Activated T-cell treated with anti-CD3 and anti-CD28 coated beads for 24 hours (primary cell): ENCODE data around the gene SLC25A14.
"Not testable (repeated sequence)": the region's sequence is repeated elsewhere in the genome, so short reads cannot be mapped to it uniquely, and the experiment has no call there.

ENCODE experiments used
- DNase-seq: peaks from one replicate; pipeline ENCODE4 v3.0.0-alpha.2; 2020; ENCODE audit warnings: low read depth

Gene SLC25A14, protein sequence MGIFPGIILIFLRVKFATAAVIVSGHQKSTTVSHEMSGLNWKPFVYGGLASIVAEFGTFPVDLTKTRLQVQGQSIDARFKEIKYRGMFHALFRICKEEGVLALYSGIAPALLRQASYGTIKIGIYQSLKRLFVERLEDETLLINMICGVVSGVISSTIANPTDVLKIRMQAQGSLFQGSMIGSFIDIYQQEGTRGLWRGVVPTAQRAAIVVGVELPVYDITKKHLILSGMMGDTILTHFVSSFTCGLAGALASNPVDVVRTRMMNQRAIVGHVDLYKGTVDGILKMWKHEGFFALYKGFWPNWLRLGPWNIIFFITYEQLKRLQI

DNA sequence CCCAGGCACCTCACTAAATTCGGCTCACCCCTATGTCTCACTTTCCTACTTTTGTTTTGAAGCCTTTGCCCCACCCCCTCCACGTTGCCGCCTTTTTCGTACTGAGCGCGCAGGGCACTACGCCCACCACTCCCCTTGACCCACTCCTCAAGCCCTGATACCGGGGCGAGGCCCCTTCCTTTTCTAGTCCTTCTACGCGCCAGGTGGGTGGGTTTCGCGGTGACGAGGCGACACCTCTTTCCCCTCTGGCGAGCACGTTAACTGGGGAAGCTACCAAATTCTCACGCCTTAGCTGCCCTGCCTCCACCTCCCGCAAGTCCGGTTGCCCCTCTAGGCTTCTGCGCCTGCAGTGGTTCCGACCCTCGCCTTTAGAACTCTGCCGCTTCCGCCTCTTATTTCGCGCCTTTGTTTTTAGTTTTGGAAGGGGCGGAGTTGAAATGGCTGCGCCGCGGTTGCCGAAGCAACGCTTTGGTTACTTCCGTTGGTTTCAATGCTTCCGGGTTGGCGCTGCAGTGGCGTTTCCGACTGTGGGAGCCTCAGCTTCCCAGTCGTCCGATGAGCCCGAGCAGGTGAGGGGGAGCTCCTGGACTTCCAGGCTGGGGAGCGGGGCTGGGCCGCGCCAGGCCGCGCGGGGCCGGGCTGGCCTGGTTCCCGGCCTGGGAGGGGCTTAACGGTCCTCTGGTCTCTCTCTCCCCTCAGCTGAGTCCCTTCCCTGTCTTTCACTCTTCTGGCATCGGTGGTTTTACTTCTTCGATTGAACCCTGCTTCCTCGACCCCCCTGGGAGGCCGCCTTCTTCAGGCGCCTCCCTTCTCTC, at the start of gene SLC25A14:
SLC25A14 (plus strand) TSS at position 512 of the 815 bp plus-strand sequence. CDS start 360 bp downstream, outside the sequence.
- peak; percentile 50 for DNase-seq

DNA sequence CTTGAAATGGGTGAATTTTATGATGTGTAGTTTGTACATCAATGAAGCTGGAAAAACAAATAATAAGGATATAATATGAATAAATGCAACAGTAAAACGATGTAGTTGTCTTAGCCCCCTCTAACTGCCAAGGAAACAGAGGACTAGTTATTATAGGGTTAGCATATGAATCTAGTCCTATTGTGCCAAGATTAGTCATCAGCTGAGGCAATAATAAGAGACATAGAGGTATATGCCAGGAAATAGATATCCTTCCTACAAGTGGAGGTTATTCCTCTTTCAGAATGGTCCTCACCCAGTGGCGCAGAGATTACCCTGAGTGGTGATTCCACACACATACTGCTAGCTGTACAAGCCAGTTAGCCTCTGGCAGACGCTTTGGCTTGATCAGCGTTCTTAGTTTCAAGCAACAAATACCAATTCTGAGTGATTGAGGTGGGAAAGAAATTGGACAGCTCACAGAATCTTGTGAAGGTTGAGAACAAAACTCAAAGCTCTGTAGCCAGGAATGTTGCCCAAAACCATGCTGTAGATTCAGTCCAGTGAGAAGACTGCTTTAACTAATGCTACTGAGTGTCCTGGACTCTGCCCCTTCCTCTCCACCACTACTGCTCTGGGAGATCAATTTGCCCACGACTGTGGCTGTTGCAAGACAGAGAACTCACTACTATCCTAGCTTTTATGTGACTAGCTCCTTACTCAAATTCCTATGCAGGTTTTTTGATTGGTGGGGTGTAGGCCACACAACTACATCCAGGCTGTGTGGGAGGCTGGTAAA, 44.0 kb upstream of the SLC25A14 start:
- no peak for DNase-seq

DNA sequence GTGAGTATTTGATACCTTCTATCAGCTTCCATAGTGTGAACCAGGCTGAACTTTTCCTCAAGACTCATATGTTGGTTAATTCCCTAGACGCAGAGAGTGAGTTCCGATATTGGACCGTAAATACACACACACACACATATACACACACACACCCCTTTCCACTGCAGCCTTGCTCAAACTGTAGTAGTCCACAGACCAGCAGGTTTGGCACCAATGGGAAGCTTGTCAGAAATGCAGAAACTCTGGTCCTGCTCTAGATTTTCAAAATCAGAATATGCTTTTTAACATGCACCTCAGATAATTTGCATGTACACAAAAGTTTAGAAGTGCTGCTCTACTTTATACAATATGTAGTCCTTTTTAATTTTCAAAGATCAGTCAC, 43.4 kb upstream of the SLC25A14 start:
- DNase-seq: no peak

DNA sequence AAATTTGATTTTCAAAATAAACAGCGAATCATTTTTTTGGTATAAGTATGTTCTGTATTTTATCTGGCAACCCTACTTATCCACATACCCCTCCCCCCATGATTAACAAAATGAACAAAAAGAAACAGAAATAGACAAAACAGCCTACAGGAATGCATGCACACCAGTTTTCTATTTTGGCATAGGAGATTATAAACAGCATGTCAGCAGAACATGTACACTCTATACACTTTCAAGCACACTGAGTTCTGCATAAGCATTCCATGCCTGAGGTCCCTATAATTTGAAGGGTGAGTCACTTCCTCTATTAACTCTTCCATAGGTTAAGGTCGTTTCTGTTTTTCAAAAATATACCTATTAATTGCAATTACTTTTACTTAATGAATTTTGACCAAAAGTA, 43.0 kb upstream of the SLC25A14 start:
- no peak for DNase-seq

DNA sequence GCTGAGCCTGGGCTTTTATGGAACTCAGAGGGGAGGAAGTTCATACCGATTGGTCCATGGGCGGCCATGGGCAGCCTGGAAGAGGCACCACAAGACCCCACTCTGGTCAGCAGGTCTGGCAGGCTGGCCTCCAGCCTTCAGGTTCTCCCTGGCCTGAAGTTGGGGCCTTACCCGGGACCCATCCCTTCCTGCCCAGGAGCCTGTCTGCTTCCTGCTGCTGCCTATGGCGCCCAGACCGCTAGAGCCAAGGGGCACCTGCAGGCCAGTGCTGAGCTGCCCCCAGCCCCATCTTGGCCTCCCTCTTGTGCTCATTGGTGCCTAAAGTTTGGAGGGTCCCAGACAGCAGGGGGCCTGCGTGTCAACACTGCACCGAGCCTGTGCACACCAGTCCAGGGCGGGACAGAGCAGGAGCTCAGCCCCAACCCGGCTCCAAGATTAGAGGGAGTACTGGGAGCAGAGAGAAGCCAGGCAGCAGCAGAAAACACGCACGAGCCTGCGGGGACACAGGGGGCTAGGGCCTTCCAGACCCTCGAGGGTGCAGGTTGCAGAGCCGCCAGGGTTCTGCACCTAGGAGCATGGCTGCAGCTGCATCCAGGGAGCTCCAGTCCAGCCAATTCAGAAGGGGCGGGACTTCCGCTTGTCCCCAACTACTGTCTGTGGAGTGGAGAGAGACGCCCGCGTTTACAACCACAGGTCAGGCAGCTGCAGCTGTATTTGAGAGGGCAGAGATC, 40.3 kb upstream of the SLC25A14 start:
- DNase-seq: no peak

DNA sequence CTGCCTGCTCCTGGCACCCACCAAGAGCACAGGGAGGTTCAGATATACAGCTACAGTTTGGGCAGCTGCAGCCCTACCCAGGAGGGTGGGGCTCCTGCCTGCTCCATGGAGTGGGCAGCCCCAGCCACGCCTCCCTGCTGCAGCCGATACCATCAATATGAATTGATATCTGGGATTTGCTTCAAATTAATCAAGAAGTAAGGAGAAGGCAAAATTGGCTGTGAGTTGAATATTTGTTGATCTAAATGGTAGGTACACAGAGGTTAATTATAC, 39.8 kb upstream of the SLC25A14 start:
- DNase-seq: no peak

DNA sequence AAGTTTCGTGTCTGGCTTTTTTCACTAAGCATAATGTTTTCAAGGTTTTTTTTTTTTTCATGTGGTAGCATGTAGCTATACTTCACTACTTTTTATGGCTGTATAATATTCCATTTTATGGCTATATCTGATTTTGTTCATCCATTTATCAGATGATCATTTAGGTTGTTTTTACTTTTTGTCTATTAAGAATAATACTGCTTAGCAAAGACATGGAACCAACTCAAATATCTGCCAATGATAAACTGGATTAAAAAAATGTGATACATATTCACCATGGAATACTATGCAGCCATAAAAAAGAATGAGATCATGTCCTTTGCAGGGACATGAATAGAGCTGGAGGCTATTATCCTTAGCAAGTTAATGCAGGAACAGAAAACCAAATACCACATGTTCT, 38.3 kb upstream of the SLC25A14 start:
- DNase-seq: no peak

DNA sequence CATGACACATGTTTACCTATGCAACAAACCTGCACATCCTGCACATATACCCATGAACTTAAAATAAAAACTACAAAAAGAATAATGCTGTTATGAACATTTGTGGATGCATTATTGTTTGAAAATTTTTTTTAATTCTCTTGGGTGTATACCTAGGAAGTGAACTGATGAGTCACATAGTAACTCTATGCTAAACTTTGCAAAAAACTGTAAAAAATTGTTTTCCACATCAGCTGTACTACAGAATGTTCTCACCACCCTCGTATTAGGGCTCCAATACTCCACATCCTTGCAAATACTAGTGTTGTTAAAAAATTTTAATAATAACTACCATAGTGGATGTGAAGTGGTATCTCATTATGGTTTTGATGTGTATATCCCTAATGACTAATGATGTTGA, 37.7 kb upstream of the SLC25A14 start:
- DNase-seq: no peak

DNA sequence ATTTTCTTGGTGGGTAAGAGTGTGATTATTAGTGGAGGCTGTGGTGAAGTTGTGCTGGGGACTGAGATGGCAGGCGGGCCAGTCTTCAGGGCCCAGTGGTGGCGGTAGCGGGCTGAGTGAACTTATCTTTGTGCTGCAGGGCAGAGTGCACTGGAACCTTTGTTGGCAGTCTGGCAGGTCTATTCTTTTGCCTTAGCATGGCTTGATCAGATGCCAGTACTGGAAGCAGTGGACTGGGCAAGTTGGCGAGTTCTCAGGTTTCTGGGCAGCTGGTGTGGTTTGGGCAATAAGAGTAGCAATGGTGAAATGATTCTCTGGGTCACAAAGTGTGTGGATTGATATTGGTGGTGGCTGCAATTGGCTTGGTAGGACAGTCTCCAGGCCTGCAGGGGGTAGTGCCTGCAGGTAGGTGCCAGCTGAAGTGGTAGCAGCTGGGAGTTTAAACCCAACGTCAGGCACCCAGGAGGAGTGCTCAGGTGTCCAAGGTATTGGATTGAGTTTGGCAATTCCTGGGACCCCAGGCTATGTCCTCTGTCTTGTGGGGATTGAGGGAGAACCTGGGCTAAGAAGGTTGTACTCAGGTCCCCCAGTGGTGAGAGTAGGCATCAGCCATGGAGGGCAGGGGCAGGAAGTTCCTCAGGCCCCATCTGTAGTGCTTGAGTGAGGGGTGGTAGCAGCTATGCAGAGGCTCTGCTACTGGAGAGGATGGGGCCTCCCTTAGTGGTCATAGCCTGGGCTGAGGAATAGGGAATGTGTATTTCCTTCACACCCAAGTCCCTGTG, 34.9 kb upstream of the SLC25A14 start:
- DNase-seq: no peak

DNA sequence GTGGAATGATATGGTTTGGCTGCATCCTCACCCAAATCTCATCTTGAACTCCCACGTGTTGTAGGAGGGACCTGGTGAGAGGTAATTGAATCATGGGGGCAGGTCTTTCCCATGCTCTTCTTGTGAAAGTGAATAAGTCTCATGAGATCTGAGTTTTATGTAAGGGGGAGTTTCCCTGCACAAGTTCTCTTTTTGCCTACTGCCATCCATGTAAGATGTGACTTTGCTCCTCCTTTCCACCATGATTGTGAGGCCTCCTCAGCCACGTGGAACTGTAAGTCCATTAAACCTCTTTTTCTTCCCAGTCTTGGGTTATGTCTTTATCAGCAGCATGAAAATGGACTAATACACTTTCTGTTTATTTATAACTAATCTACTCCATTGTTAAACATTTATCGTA, 19.8 kb upstream of the SLC25A14 start:
- not testable (repeated sequence) for DNase-seq

DNA sequence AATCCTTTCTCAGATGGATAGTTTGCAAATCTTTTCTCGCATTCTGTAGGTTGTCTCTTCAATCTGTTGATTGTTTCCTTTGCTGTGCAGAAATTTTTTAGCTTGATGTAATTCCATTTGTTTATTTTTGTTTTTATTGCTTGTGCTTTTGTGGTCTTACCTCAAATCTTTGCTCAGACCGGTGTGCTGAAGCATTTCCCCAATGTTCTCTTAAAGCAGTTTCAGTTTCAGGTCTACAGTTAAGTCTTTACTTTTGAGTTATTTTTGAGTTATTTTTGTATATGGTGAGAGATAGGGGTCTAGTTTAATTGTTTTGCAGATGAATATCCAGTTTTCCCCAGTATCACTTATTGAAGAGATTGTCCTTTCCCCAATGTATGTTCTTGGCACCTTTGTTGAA, 18.2 kb upstream of the SLC25A14 start:
- no peak for DNase-seq

DNA sequence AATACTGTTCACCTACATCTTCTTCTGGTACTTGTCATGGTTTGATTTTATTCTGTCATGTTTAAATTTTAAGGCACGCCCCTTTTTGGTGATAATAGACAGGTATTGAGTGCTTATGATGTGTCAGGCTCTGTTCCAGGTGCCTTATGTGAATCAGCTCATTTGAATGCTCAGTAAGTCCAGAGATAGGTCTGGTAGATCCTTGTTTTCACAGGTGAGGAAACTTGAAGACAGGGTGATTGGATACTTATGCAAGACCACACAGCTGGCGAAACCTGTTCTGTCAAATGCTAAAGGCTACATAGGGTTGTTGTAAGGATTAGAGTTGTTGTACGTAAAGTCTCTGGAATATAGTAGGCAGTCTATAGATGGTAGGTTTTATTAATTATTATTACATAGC, 9.6 kb upstream of the SLC25A14 start:
- DNase-seq: no peak

DNA sequence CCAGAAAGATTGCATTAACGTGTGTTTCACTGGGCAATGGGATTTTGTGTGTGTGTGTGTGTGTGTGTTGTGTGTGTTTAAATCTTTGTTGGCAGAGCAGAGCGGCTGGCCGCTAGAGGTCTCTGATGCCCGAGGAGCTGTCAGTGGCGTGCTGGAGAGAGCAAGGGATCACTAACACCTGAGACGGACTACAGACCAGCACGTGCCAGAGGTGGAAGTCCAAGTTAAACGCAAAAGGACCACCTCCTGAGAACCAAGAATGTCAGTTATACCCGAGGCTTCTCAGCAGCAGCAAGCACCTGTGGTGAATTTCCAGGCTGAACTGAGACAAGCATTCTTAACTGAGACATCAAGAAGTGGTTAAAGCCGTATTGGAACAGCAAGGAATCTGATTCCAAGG, 9.0 kb upstream of the SLC25A14 start:
- no peak for DNase-seq

DNA sequence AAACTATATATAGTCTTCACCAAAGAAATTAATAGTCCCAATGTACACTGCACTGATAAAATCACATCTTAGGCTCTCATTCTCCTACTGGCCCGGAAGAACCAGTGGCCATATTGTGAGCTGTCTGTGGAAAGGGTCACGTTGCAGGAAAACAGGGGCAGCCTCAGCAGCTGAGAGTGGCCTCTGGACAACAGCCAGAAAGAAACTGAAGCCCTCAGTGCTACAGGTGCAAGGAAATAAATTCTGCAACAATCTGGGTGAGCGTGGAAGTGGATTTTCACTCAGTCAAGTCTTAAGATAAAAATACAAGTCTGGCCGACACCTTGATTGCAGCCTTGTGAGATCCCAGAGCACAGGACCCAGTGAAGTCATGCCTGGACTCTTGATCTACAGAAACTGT, 3.2 kb upstream of the SLC25A14 start:
- no peak for DNase-seq

DNA sequence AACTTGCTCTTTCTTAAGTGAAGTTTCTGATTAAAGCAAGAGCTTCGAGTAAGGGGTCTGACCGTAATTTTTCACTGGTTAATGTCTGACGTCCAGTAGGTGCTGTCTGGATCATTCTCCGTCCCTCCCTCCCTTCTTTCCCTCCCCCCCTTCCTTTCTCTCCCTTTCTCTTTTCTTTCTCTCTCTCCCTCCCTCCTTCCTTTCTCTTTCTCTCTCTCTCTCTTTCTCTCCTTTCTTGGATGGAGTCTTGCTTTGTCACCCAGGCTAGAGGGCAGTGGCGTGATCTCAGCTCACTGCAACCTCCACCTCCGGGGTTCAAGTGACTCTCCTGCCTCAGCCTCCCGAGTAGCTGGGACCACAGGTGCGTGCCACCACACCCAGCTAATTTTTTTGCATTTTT, 850 bp upstream of the SLC25A14 start:
- not testable (repeated sequence) for DNase-seq

DNA sequence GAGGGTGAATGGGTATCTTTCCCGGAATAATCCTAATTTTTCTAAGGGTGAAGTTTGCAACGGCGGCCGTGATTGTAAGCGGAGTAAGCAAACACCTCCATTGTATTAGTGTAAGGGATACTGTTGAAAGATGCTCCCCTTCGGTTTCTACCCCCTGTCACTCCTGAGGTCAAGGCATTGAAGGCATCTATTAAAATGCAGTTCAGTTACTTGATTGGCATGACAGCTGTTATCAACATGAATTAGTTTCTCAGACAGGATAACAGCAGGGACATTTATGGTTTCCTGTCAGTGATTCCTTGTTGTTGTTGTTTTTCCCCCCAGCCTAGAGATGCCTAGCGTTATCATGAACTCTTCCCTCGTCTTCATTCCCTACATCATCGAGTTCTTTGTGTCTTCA, 552 bp downstream of the SLC25A14 start:
- DNase-seq: no peak

DNA sequence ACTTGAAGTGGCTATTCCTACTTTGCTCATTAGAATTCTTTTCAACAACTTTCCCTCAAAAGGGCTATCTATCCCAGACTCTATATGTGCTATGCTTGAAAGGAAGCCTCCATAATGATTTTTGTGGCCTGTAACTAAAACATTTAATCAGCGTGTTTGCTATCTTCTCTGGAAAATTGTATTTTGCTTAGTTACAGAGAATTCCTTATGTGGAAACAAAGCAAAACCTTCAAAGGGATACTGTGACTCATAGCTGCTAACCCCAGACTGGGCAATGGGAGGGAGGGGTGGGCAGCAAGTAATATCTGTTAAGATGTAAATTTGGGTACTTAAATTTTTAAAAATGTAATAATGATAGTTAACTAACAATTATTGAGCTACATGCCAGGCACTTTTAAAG, 3.7 kb downstream of the SLC25A14 start:
- DNase-seq: no peak

DNA sequence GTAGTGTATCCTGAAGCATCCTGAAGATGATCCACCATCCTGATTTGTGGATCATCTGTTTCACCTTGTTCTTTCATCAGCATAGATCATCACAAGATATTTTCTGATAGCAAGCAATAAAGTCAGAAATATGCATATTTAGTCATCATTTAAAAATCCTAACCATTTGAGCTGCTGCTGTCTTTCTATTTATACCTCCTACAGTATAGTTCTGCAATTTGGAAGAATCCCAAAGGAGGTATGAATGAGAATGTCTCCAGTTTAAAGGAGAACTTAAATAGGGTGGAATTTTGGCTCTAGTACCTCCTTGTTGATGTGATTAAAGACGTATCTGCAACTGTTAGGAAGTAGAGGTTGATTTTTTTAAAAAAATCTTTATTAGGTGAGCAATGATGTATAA, 7.6 kb downstream of the SLC25A14 start:
- no peak for DNase-seq

DNA sequence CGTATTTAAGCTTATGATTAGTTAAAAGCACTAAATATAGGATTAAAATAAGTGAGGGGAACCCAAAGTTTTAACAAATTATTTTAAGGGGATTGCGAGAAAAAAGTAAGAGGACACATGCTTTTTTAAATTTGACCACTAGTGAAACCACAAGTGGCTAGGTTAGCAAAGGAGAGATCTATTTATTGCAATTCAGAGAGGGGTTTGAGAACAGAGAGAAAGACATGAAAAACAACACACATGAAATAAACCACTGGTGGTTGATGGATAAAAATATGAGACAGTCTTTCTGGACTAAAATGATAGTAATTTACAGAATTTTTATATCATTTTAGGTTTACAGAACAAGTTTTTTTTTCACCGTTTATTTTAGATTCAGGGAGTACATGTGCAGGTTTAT, 11.8 kb downstream of the SLC25A14 start:
- no peak for DNase-seq

DNA sequence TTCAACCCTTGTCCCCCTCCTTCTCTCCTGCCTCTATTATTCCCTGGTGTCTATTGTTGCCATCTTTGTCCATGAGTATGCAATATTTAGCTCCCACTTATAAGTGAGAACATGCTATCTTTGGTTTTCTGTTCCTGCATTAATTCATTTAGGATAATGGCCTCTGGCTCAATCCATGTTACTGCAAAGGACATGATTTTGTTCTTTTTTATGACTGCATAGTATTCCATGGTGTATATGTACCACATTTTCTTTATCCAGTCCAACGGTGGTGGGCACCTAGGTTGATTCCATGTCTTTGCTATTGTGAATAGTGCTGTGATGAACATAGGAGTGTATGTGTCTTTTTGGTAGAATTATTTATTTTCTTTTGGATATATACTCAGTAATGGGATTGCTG, 12.3 kb downstream of the SLC25A14 start:
- not testable (repeated sequence) for DNase-seq

DNA sequence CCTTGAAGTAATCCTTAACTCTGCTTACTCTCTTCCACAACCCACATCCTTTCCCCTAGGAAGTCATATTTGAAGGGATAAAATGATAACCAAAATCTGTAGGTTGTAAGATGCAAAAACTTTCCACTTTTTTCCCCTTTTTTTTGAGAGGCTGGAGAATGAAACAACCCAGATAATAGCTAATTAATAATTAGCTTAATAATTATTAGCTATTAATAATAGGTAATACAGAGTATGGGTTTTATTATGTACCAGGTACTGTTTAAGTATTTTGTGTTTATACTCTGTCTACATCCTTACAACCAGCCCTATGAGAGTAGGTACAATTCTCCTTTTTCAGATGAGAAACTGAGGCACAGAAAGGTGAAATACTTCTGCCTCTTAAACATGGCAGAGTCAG, 36.4 kb downstream of the SLC25A14 start:
- DNase-seq: no peak
